GM12878 (cell line): ENCODE measurements around the gene L1TD1. TPM values are rescaled to one million over a fixed set of nuclear protein-coding genes. Genes with fewer than 3 reads are reported as not detected.

Source experiments
- ATAC-seq: fragments of 200-7000 bp; cut with Tn5 transposase; 3 replicates; pipeline ENCODE4 v1.9.1; 2020; ENCODE audit warnings: mild to moderate bottlenecking, moderate library complexity
- BruUV-seq: library from RNA; stranded (reverse); fragments of 400-500 nt; replicated peaks from 2 replicates; lab custom pipeline; 2021; lab: Mats Ljungman, UMichigan
- CTCF ChIA-PET: fragments of 300-600 bp; sonication (Branson Sonifier 250); formaldehyde crosslinking; extraction: SDS; loops from one replicate; lab custom pipeline; 2021; ENCODE audit warnings: inconsistent platforms; lab: Yijun Ruan, JAX
- POLR2A ChIA-PET: fragments of 350-600 bp; formaldehyde crosslinking; extraction: SDS; loops from one replicate; lab custom pipeline; 2021; ENCODE audit warnings: inconsistent platforms; lab: Charles Lee
- RAD21 ChIA-PET: fragments of 300-600 bp; sonication (Branson Sonifier 250); formaldehyde crosslinking; loops from one replicate; lab custom pipeline; 2023; ENCODE audit warnings: antibody characterized with exemption; ENCODE audit not compliant: unreplicated experiment; lab: Charles Lee
- SMC1A ChIA-PET: fragments of 300-600 bp; sonication (Branson Sonifier 250); formaldehyde crosslinking; loops from one replicate; lab custom pipeline; 2023; ENCODE audit not compliant: unreplicated experiment, uncharacterized antibody; lab: Charles Lee
- DNase-seq: peaks from one replicate; pipeline ENCODE4 v3.0.0-alpha.2; 2011; ENCODE audit warnings: low read depth, low spot score
- FAIRE-seq: peaks from 3 replicates; lab custom pipeline; 2011; peaks lifted over from hg19 to GRCh38; lab: Jason Lieb, UNC
- H2AFZ ChIP-seq: 2 replicates; pipeline ENCODE4 v1.6.0; 2011; ENCODE audit warnings: low read depth, low read length, control low read depth; ENCODE audit not compliant: control insufficient read depth
- H3K27ac ChIP-seq: 2 replicates; pipeline ENCODE4 v1.5.1; 2011; ENCODE audit warnings: control low read depth; ENCODE audit not compliant: control insufficient read depth, insufficient read depth
- H3K27me3 ChIP-seq, 2 experiments: replicated peaks in 1 of 2; 2 replicates each; pipeline versions ENCODE4 v1.6.0 to v1.6.1; 2011; ENCODE audit warnings: low read length in 1 of 2; ENCODE audit not compliant: control insufficient read depth in 2 of 2, insufficient read depth in 2 of 2
- H3K36me3 ChIP-seq, 2 experiments: 2 replicates each; pipeline ENCODE4 v1.5.1; 2011; ENCODE audit warnings: low read length in 1 of 2; ENCODE audit not compliant: control insufficient read depth in 2 of 2, insufficient read depth in 2 of 2
- H3K4me1 ChIP-seq: 2 replicates; pipeline ENCODE4 v1.6.1; 2011; ENCODE audit warnings: mild to moderate bottlenecking, low read length, moderate library complexity, mixed read lengths; ENCODE audit not compliant: control insufficient read depth, insufficient read depth
- H3K4me2 ChIP-seq: 2 replicates; pipeline ENCODE4 v1.6.0; 2011; ENCODE audit warnings: control low read depth; ENCODE audit not compliant: control insufficient read depth, insufficient read depth
- H3K4me3 ChIP-seq: fragments of 200-600 bp; sonication (generic); 2 replicates; pipeline ENCODE4 v1.5.1; 2016
- H3K79me2 ChIP-seq: 2 replicates; pipeline ENCODE4 v1.6.0; 2011; ENCODE audit warnings: low read length; ENCODE audit not compliant: control insufficient read depth, insufficient read depth
- H3K9ac ChIP-seq: 2 replicates; pipeline ENCODE4 v1.8.0; 2011; ENCODE audit warnings: low read length, control low read depth, mixed read lengths; ENCODE audit not compliant: control insufficient read depth, insufficient read depth
- H3K9me3 ChIP-seq: replicated peaks from 3 replicates; pipeline ENCODE4 v1.5.1; 2011; ENCODE audit warnings: mild to moderate bottlenecking, low read length; ENCODE audit not compliant: control insufficient read depth, insufficient read depth
- H4K20me1 ChIP-seq: 2 replicates; pipeline ENCODE4 v1.6.0; 2011; ENCODE audit not compliant: control insufficient read depth, insufficient read depth
- NRF1 ChIP-seq: conservative IDR thresholded peaks from 2 replicates; pipeline ENCODE4 v1.6.1; 2011; ENCODE audit warnings: mild to moderate bottlenecking, low read depth, low read length, improper control_type of control experiment
- RAD21 ChIP-seq: IDR thresholded peaks from 2 replicates; pipeline ENCODE4 v1.6.1; 2011; ENCODE audit warnings: mild to moderate bottlenecking, low read depth, low read length, moderate library complexity; ENCODE audit not compliant: insufficient read depth
- SMC3 ChIP-seq: IDR thresholded peaks from 2 replicates; pipeline ENCODE4 v1.6.1; 2011; ENCODE audit warnings: low read length, improper control_type of control experiment, borderline replicate concordance
- SPI1 ChIP-seq: IDR thresholded peaks from 2 replicates; pipeline ENCODE4 v1.6.1; 2011; ENCODE audit warnings: low read depth, mild to moderate bottlenecking, low read length, moderate library complexity, borderline replicate concordance; ENCODE audit not compliant: insufficient read depth
- TCF3 ChIP-seq: IDR thresholded peaks from 2 replicates; pipeline ENCODE4 v1.6.1; 2012; ENCODE audit warnings: low read depth, mild to moderate bottlenecking, low read length, borderline replicate concordance; ENCODE audit not compliant: insufficient read depth
- YY1 ChIP-seq: IDR thresholded peaks from 2 replicates; pipeline ENCODE4 v1.6.1; 2011; ENCODE audit warnings: low read depth, mild to moderate bottlenecking, low read length
- ZNF24 ChIP-seq: fragments of 450-650 bp; IDR thresholded peaks from 2 replicates; pipeline ENCODE4 v1.6.1; 2017; ENCODE audit warnings: antibody characterized with exemption, mild to moderate bottlenecking
- WGBS: methylation state at CpG from one replicate; pipeline ENCODE4 v1.1.6; 2016; ENCODE audit warnings: low lambda C conversion rate; ENCODE audit not compliant: insufficient replicate concordance, insufficient coverage; ENCODE audit errors: missing lambda C conversion rate; 5-methylcytosine and 5-hydroxymethylcytosine counted together
- in situ Hi-C: fragments of 300-500 bp; cut with MboI; formaldehyde crosslinking; loops from 9 replicates; pipeline ENCODE4 v1.14.3; 2018; ENCODE audit warnings: mixed read lengths
- intact Hi-C: fragments of 100-400 bp; cut with micrococcal nuclease; formaldehyde crosslinking; loops from one replicate; pipeline ENCODE4 v1.14.2; 2022; ENCODE audit not compliant: unreplicated experiment
- polyA plus RNA-seq, 11 experiments: library from polyadenylated mRNA; depleted of rRNA in 4 of 11; unstranded in 6 of 11; stranded (reverse) in 5 of 11; fragments of >200 nt; fragmentation: Nextera tagmentation in 4 of 11; fragmentation: Illumina TruSeq in 1 of 11; extraction: Ambion mirVana in 4 of 11; extraction: Trizol in 1 of 11; gene quantifications; 1 replicate in 1 of 11; 2 replicates in 10 of 11; pipeline versions ENCODE4 v1.2.1 to v1.2.3, GENCODE V29; 2011 to 2016; ENCODE audit warnings: inconsistent platforms in 2 of 11, missing spikeins in 2 of 11, low read depth in 1 of 11
- total RNA-seq, 4 experiments: library from RNA; depleted of rRNA in 3 of 4; stranded (reverse); fragments of >200 nt in 3 of 4; fragmentation: Illumina TruSeq in 1 of 4; extraction: Trizol in 1 of 4; gene quantifications; 2 replicates each; pipeline versions ENCODE4 v1.2.1 to v1.2.3, GENCODE V29; 2013 to 2021
- TF ChIP-seq, protein P1 (sequence below), 3 experiments: IDR thresholded peaks in 2 of 3; conservative IDR thresholded peaks in 1 of 3; 2 replicates each; pipeline ENCODE4 v1.5.1; 2011; ENCODE audit warnings: low read depth in 3 of 3, low read length in 3 of 3, mild to moderate bottlenecking in 3 of 3, control low read depth in 2 of 3, moderate library complexity in 2 of 3, inconsistent platforms in 1 of 3, mixed read lengths in 1 of 3; ENCODE audit not compliant: control insufficient read depth in 2 of 3, insufficient read depth in 1 of 3; ENCODE audit errors: extremely low read depth in 1 of 3

Gene L1TD1
- total and polyA plus RNA-seq, 10 of the 15 experiments (the other 5 are each of a cell fraction or from before 2014, with no cell fraction given), result 0.07 to 0.31 (median 0.21) TPM; not detected in 7

DNA sequence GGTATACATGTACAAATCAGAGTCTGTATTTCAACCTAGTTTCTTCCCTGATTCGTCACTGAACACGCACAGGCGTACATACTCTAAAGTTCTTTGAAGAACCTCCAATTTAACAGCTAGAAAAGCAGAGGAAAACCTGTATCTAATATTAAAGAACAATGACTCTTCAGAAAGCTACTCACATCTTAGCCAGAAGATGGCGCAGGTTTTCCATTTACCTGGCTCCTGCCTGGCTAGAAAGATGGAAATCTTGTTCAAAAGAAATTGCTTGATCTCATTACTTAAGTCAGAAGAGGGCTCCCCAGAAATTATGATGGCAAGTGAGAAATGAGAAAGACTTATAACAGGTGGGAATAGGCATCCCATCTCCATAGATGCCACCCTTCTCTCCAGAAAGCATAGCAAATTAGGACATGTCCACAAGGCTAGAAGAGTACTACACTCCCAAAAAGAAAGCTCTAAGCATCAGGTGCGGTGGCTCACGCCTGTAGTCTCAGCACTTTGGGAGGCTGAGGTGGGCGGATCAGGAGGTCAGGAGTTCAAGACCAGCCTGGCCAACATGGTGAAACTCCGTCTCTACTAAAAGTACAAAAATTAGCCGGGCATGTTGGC is 19.0 kb upstream of the L1TD1 start:
- intact Hi-C loops, result loop anchor here (1.0 to 2.0 kb wide), 2 partner anchors 232 to 571 kb away; no protein-coding TSS in a partner anchor
- Histone ChIP-seq H3K79me2 (no peaks in the 10 kb centered on the region), H3K9me3 (no peaks in the 10 kb centered on the region), H3K4me2 (no peak overlapping the region), H3K27me3 (no peaks in the 10 kb centered on the region), H4K20me1 (no peaks in the 10 kb centered on the region), H3K4me3 (no peak overlapping the region), H3K9ac (no peak overlapping the region), H3K36me3 (no peaks in the 10 kb centered on the region), H3K27ac (no peak overlapping the region), H2AFZ (no peak overlapping the region), H3K4me1 (no peaks in the 10 kb centered on the region)
- no TSS peak for BruUV-seq
- in situ Hi-C loops, result loop anchor here (5.0 kb wide), 2 partner anchors 232 to 572 kb away; no protein-coding TSS in a partner anchor
- FAIRE-seq, result no peak
- CTCF ChIA-PET, result interaction anchor here (0.6 to 2.1 kb wide), 34 partner anchors 10 to 732 kb away, joined by 3 to 51 read pairs (median 3); no protein-coding TSS in a partner anchor
- peak; percentile 75 for ATAC-seq
- RAD21 ChIA-PET, result interaction anchor here (0.5 to 1.8 kb wide), 10 partner anchors 93 to 570 kb away, joined by 3 to 24 read pairs (median 4); no protein-coding TSS in a partner anchor
- WGBS, result 24% methylated on average over 9 of the region's 9 CpGs
- TF ChIP-seq TCF3, result no peak
- TF ChIP-seq RAD21, result peak; percentile 88
- no peak for TF ChIP-seq NRF1
- no peak for TF ChIP-seq ZNF24
- no peak for TF ChIP-seq SPI1
- TF ChIP-seq SMC3, result peak; percentile 85
- no peak for TF ChIP-seq YY1
- TF ChIP-seq, protein P1, sequence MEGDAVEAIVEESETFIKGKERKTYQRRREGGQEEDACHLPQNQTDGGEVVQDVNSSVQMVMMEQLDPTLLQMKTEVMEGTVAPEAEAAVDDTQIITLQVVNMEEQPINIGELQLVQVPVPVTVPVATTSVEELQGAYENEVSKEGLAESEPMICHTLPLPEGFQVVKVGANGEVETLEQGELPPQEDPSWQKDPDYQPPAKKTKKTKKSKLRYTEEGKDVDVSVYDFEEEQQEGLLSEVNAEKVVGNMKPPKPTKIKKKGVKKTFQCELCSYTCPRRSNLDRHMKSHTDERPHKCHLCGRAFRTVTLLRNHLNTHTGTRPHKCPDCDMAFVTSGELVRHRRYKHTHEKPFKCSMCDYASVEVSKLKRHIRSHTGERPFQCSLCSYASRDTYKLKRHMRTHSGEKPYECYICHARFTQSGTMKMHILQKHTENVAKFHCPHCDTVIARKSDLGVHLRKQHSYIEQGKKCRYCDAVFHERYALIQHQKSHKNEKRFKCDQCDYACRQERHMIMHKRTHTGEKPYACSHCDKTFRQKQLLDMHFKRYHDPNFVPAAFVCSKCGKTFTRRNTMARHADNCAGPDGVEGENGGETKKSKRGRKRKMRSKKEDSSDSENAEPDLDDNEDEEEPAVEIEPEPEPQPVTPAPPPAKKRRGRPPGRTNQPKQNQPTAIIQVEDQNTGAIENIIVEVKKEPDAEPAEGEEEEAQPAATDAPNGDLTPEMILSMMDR (IDR thresholded peaks at IDR 0.05 in 2 of 3, conservative IDR thresholded peaks at IDR 0.05 in 1 of 3; ENCODE audit: control insufficient read depth in 2 of 3, extremely low read depth in 1 of 3, insufficient read depth in 1 of 3, low read depth in 3 of 3, low read length in 3 of 3), result peak; percentile 64 to 71 (median 69); a peak in 5 of 6 replicates
- DNase-seq, result no peak
- POLR2A ChIA-PET, result no interaction called here
- SMC1A ChIA-PET, result interaction anchor here (0.6 to 3.5 kb wide), 13 partner anchors 16 to 571 kb away, joined by 3 to 25 read pairs (median 4); no protein-coding TSS in a partner anchor
